ENCODE measurements around the gene GLDC. TPM values are rescaled to one million over a fixed set of nuclear protein-coding genes. Genes with fewer than 3 reads are reported as not detected.

The GLDC gene
- total RNA-seq, 2 donors from 2014 or later = not detected

DNA sequence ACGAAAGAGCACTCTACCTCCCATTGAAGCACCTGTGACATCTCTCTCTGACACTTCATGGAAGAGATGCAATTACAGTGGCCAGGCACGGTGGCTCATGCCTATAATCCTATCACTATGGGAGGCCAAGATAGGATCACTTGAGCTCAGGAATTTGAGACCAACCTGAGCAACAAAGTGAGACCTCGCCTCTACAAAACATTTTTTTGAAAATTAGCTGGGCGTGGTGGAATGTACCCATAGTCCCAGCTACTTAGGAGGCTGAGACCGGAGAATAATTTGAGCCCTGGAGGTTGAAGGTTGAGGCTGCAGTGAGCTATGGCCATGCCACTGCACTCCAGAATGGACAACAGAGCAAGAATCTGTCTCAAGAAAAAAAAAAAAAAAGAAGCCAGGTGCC, 45.5 kb downstream of the GLDC start:
- H3K4me1 ChIP-seq = no peaks in the 10 kb centered on the region
- TF ChIP-seq POLR2A (IDR thresholded peaks at IDR 0.05) = no peak
- TF ChIP-seq, protein P1, sequence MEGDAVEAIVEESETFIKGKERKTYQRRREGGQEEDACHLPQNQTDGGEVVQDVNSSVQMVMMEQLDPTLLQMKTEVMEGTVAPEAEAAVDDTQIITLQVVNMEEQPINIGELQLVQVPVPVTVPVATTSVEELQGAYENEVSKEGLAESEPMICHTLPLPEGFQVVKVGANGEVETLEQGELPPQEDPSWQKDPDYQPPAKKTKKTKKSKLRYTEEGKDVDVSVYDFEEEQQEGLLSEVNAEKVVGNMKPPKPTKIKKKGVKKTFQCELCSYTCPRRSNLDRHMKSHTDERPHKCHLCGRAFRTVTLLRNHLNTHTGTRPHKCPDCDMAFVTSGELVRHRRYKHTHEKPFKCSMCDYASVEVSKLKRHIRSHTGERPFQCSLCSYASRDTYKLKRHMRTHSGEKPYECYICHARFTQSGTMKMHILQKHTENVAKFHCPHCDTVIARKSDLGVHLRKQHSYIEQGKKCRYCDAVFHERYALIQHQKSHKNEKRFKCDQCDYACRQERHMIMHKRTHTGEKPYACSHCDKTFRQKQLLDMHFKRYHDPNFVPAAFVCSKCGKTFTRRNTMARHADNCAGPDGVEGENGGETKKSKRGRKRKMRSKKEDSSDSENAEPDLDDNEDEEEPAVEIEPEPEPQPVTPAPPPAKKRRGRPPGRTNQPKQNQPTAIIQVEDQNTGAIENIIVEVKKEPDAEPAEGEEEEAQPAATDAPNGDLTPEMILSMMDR (IDR thresholded peaks at IDR 0.05) = no peak
- 85 to 92% methylated on average over 5 of the region's 5 CpGs for WGBS, 2 donors
- no peak overlapping the region for H3K27ac ChIP-seq
- no peaks in the 10 kb centered on the region for H3K9me3 ChIP-seq
- no peaks in the 10 kb centered on the region for H3K27me3 ChIP-seq
- no peak for DNase-seq
- intact Hi-C loops (cut with DNase I) = no loop called here
- H3K36me3 ChIP-seq (replicated peaks in 1 of 2; ENCODE audit: insufficient read depth in 1 of 2, low read depth in 2 of 2) = no peaks in the 10 kb centered on the region
- no peak overlapping the region for H3K4me3 ChIP-seq
- ATAC-seq = no peak

DNA sequence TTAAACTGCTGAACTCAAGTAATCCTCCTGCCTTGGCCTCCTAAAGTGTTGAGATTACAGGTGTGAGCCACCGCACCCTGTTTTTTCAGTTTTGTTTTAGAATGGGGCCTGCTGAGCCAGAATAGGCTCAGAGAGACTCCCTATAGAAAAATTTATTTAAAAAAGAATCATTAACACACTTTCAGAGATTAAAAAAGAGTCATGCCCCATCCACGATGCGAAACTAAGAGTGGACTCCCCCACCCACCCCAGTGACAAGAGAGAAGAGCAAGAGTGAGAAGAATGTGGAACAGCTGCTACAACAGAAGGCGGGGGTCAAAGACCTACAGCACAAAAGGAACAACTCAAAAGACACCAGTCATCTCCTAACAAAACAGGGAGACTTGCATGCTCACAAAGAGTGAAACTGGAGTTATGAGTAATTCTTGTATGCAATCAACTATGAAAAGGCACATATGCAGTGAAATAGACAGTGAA, 47.2 kb downstream of the GLDC start:
- TF ChIP-seq POLR2A (IDR thresholded peaks at IDR 0.05) = no peak
- TF ChIP-seq, protein P1 (IDR thresholded peaks at IDR 0.05) = no peak
- Histone ChIP-seq H3K27ac (no peak overlapping the region), H3K27me3 (peaks cover 0 to 3% of the 10 kb centered on the region in 2 donors), H3K9me3 (no peaks in the 10 kb centered on the region), H3K4me3 (no peak overlapping the region), H3K36me3 (replicated peaks in 1 of 2; ENCODE audit: insufficient read depth in 1 of 2, low read depth in 2 of 2) (no peaks in the 10 kb centered on the region), H3K4me1 (no peaks in the 10 kb centered on the region)
- ATAC-seq = no peak
- WGBS, 2 donors = 77 to 87% methylated on average over 4 of the region's 4 CpGs
- intact Hi-C loops (cut with DNase I) = no loop called here
- no peak for DNase-seq

DNA sequence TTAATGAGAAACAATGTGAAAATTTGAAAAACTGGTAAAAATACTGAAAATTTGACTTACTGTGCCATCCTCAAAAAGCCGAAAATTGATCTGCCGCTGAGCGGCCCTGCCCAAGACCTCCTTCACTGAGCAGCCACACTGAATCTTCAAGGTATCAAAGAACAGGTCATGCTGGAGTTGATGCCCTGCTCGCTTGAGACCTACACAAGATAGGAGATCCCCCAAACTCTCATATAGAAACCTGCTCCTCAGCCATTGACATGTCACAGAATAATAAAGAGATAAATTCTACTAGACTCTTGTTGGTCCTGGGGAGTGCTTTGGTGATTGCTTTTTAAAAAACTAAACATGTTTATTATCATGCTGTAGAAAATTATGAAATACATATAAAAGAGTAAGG, 52.7 kb downstream of the GLDC start:
- DNase-seq = no peak
- intact Hi-C loops (cut with DNase I) = no loop called here
- Histone ChIP-seq H3K27me3 (peaks cover 0 to 3% of the 10 kb centered on the region in 2 donors), H3K4me3 (no peak overlapping the region), H3K9me3 (no peaks in the 10 kb centered on the region), H3K4me1 (peaks cover 10% of the 10 kb centered on the region), H3K27ac (no peak overlapping the region), H3K36me3 (replicated peaks in 1 of 2; ENCODE audit: insufficient read depth in 1 of 2, low read depth in 2 of 2) (no peaks in the 10 kb centered on the region)
- no peak for ATAC-seq
- TF ChIP-seq, protein P1 (IDR thresholded peaks at IDR 0.05) = no peak
- no peak for TF ChIP-seq POLR2A (IDR thresholded peaks at IDR 0.05)
- 91% methylated on average over 4 of the region's 4 CpGs for WGBS, 2 donors

DNA sequence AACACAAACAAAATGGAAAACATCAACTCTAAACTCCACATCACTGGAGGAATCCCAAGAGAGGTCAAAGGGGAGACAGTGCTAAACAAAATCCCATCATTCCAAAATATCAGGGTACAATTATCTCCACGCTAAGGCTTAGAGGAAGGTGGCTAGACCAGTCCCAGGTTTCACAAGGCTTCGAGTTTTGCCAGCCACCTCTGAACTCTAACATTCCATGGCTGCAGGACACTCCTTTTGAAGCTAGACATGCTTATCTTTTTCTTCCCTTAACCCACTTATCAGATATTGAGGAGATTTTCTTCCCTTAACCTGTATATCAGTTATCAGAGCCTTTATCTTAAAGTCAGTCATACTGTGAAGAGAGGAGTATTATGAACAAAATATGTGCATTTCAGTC, 53.3 kb downstream of the GLDC start:
- Histone ChIP-seq H3K27ac (no peak overlapping the region), H3K9me3 (no peaks in the 10 kb centered on the region), H3K27me3 (peaks cover 0 to 3% of the 10 kb centered on the region in 2 donors), H3K36me3 (replicated peaks in 1 of 2; ENCODE audit: insufficient read depth in 1 of 2, low read depth in 2 of 2) (no peaks in the 10 kb centered on the region), H3K4me1 (peaks cover 10% of the 10 kb centered on the region), H3K4me3 (no peak overlapping the region)
- TF ChIP-seq POLR2A (IDR thresholded peaks at IDR 0.05) = no peak
- TF ChIP-seq, protein P1 (IDR thresholded peaks at IDR 0.05) = no peak
- DNase-seq (no peak), ATAC-seq (no peak)
- 57 to 75% methylated on average over 2 of the region's 2 CpGs for WGBS, 2 donors
- intact Hi-C loops (cut with DNase I) = no loop called here

DNA sequence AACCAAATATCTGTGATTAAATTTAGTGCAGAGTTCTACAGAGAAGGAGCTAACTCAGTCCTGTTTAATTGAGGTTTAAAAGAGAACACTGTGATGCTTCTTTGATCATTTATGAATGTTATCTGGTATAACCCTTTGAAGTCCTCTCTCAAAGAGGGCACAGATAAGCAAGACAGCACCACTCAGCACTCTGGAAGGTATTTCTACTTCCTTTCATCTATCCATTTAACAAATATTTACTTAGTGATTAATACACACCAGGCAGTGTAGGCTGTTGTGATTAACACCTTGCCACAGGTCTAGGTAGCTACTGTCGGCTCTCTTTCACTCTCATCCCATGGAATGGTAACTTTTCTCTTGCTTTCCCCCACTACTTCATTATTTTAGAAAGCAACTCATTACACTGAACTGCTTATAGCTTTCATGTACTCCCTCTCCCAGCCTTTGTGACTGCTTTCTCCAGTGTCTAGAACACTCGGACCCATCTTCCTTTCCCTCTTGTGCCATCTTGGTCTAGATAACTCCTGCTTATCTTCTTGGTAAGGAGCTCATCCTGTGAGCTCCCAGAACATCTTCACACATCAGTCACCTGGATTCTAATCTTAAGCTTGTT, 54.7 kb downstream of the GLDC start:
- ATAC-seq (no peak), DNase-seq (no peak)
- Histone ChIP-seq H3K9me3 (no peaks in the 10 kb centered on the region), H3K4me1 (peaks cover 10% of the 10 kb centered on the region), H3K27ac (no peak overlapping the region), H3K4me3 (no peak overlapping the region), H3K27me3 (peaks cover 0 to 3% of the 10 kb centered on the region in 2 donors), H3K36me3 (replicated peaks in 1 of 2; ENCODE audit: insufficient read depth in 1 of 2, low read depth in 2 of 2) (no peaks in the 10 kb centered on the region)
- intact Hi-C loops (cut with DNase I) = no loop called here
- WGBS, 2 donors = 23 to 24% methylated on average over 2 of the region's 2 CpGs
- no peak for TF ChIP-seq POLR2A (IDR thresholded peaks at IDR 0.05)
- TF ChIP-seq, protein P1 (IDR thresholded peaks at IDR 0.05) = no peak

All from body of pancreas (tissue), 4 donors.